Right lung (tissue), 5 donors: Measurements from ENCODE around the gene CEP152. TPM values are rescaled to one million over a fixed set of nuclear protein-coding genes. Genes with fewer than 3 reads are reported as not detected.
"Not testable (repeated sequence)": the region's sequence is repeated elsewhere in the genome, so short reads cannot be mapped to it uniquely, and the experiment has no call there.

Source experiments
- DNase-seq, 2 donors: peaks; one replicate each; pipeline ENCODE4 v3.0.0-alpha.2; 2013
- polyA plus RNA-seq, 5 donors: library from polyadenylated mRNA; unstranded; fragments of 120-200 nt; gene quantifications; one replicate each; pipeline versions ENCODE4 v1.2.1 to v1.2.3, GENCODE V29; 2013; ENCODE audit warnings: inconsistent platforms in 1 of 5, low replicate concordance in 1 of 5; ENCODE audit not compliant: insufficient read length in 5 of 5, insufficient read depth in 1 of 5

Gene CEP152
- polyA plus RNA-seq, 5 donors, result 5.7 to 14.7 (median 13.0) TPM

- DNase-seq, result no peak
Observed at GRCh38 chr15:48814286-48814685, 3.4 kb upstream of the CEP152 start.

GRCh38 chr15:48811325-48811958 is 573 bp upstream of the CEP152 start:
- no peak for DNase-seq

DNA sequence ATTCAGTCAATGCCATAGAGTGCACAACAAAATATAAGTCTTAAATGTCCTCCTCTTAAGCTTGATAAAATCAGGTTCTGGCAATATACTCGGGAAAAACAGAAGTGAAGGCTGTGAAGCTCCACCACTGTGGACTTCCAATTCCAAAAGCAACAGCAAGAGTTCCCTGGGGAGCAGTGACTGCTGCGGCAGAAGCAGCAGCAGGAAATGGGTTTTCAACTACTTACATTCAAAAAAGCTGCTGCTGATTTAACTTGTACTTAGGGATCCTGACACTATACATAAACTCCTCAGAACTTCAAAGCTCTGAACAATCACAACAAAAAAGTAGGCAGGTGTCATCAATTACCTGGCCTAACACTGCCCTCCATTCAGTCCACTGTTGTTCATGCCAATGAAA is 4.7 kb downstream of the CEP152 start:
- DNase-seq, result no peak

- no peak for DNase-seq
Observed at GRCh38 chr15:48805591-48805990, 5.3 kb downstream of the CEP152 start.

DNA sequence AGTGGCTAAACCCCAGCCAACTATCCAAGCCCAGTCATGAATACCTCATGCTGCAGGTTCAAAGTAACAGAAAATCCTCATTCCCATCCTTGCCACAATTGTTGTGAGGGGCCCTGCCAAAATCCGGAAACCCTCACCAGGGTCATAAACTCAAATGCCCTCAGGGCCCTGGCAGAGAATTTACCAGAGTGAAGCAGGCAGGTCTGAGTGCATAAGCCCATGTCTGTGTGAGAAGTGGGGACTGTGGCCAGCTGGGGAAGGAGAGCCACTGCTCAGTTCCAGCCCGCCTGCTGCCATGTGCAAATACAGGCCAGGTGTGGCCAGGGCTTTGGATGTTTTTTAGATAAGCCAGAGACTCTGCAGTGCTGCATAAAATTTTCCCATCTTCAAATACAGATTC is 7.0 kb downstream of the CEP152 start:
- no peak for DNase-seq

DNA sequence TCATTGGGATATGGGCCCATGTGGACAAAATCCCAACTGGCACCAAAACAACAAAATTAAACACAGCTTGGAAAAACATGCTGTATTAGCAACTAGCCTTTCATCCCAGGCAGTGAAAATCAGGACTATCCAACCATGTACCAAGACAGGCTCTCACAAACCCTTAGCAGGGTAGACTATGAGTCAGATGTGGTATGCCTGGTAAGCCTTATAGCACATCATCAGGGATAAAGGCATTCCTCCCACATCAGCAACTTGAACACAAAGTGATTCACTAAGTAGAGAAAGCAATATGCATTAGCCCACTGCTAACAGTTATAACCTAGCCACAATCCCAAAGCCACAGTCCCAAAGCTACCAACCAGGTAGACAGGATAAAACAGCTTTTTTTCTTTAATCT is 8.0 kb downstream of the CEP152 start:
- no peak for DNase-seq

DNA sequence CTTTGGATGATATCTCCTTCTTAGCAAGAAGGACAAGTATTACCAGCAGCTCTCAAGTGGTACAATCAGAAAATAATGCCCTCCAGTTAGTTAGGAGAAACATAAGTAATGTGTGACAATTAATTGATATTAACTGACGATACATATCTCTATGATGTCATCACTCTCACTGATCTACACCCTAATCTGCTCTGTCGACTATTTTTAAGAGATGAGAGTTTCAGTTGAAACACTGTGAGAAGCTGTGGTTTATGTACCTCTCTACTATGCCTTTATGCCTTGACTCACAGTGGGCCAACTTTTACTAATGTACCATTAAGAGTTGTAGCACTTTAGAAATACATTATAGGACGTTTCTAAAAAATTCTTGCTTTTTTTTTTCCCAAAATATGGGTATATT is 8.6 kb downstream of the CEP152 start:
- no peak for DNase-seq

GRCh38 chr15:48800811-48801455 is 9.9 kb downstream of the CEP152 start:
- DNase-seq, result peak in 1 of 2 donors; percentile 27

DNA sequence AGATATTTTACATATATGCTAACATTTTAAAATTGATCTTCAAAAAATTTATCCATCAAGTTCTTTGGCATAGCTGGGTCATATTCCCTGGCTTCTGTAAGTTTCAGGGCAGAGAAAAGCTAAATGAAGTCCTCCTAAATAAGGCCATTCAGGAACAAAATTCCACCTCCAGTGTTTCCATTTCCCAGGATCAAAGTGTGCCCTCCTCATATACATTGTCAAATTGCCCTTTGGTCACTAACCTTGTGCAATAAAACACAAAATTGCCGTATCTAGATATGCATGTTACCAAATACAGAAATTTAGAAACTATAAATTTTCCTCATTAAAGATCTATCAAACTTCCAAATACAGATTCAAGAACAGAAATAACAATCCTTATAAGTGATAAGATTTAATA is 10.6 kb downstream of the CEP152 start:
- DNase-seq, result no peak

GRCh38 chr15:48798319-48798718 is 12.6 kb downstream of the CEP152 start:
- DNase-seq, result no peak

DNA sequence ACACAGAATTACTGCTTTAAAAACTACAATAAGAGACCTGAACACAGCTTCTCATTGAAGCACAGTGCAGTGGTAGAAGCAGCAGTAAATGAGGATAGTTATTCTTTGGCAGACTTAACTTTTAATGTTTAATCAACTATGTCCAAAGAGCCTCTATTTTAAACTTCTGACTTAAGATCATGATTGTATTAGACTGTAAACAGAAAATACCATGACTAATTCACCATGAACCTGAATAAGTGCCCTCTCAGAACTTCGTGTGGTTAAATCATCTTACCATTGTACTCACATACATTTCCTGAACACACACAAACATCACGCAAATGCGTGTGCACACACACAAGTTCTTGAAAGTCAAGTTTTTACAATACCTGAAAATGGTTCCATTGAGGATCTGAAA is 13.9 kb downstream of the CEP152 start:
- no peak for DNase-seq

DNA sequence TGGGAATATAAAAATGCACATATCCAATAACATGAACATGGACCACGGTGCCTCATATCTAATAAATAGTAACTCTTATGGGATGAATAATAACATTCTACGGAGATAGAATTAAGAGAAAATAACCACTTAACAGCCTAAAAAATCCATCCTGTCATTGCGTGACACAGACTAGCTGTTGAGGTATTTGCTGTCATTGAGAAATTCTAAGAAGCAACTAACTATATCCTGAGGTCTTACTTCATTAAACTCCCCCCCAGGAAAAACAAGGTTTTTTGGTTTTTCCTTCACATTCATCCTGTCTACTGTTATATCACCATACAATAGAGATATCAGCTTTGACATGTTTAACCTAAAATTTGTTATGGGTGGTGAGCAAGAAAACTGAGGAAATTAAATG is 14.3 kb downstream of the CEP152 start:
- DNase-seq, result no peak

GRCh38 chr15:48795901-48796300 is 15.0 kb downstream of the CEP152 start:
- DNase-seq, result no peak

DNA sequence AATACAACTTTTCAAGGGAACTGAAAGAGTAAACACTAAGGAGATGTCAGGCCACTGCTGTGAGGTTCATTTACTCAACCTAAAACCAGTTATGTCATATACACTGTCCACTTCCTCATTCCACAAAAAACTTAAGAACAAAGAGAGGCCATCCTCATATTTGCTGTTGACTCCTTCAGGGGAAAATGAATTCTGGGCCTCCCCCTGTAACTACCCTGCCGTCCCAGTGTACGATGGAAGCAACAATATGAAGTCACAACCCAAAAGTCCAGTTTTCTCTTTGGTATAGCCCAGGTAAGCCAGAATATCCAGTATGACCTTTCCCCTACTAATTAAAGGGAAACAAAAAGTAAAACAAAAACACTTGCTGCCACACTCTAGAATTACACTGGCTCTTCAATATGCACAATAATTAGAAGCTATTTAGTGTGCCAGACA is 16.2 kb downstream of the CEP152 start:
- no peak for DNase-seq

- no peak for DNase-seq
Observed at GRCh38 chr15:48792408-48792807, 18.5 kb downstream of the CEP152 start.

- DNase-seq, result not testable (repeated sequence)
Observed at GRCh38 chr15:48790466-48791115, 20.3 kb downstream of the CEP152 start.

DNA sequence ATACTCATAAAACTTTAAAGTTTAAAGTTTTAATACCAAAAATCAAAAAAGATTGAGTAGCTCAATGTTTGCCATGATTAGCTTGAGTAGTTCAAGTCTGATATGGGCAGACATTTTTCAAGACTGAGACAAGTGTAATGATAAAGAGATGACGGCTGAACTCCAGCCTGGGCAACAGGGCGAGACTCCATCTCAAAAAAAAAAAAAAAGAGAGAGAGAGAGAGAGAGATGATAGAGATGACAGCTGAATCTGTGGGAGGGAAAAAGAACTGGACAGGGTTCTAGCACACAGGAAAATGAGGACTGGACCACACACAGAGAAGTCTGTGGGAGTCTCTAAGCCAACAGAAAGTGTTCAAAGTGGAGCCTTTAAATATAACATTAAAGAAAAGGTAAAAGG is 25.2 kb downstream of the CEP152 start:
- no peak for DNase-seq

DNA sequence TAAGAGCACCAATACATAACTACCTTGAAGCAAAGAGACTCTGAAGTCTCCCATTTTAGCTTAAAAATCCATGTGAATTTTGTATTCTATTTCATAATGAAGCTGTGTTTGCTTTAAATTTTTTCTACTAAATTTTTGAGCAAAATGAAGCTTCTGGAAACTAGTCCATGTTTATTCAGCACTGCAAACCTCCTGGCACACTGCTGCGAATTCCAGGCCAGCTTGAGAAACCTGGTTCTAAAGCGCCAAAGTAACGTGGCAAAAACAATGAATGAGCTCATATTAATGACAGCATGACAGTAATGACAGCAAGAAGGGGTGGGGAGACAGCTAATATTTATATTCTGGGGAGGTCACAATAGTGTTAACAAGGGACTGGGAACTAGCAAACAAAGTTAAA is 25.7 kb downstream of the CEP152 start:
- no peak for DNase-seq

DNA sequence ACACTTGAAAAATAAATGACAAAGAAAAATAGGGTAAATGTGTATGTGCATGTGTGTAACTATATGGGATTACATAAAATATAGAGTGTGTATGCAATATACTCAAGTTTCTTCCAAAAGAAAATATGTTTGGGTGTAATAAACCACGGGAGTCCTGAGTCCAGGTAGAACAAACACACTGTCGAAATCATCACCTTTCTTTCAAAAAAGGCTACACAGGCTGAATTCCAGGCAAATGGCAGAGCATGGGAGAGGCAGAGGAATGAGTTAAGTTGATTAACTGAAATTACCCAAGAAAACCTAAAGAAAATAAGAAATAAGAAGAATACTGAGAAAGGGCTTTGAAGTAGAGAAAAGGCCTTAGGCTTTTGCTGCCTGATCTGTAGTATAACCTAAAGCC is 26.1 kb downstream of the CEP152 start:
- no peak for DNase-seq

- DNase-seq, result no peak
Observed at GRCh38 chr15:48782911-48783310, 28.0 kb downstream of the CEP152 start.

- DNase-seq, result no peak
Observed at GRCh38 chr15:48781481-48782081, 29.3 kb downstream of the CEP152 start.

GRCh38 chr15:48781017-48781416 is 29.9 kb downstream of the CEP152 start:
- DNase-seq, result no peak

GRCh38 chr15:48778331-48778730 is 32.5 kb downstream of the CEP152 start:
- DNase-seq, result no peak
